Heart left ventricle (tissue), 16 donors: ENCODE results near the gene WFDC8. TPM values are rescaled to one million over a fixed set of nuclear protein-coding genes. Genes with fewer than 3 reads are reported as not detected.

Source experiments
- ATAC-seq, 4 donors: fragments of 200-7000 bp; cut with Tn5 transposase; one replicate each; pipeline ENCODE4 v1.9.1; 2020 to 2022; ENCODE audit warnings: moderate library complexity in 4 of 4, mild to moderate bottlenecking in 3 of 4, moderate number of reproducible peaks in 1 of 4
- DNase-seq, 5 donors: peaks; one replicate each; pipeline ENCODE4 v3.0.0-alpha.2; 2020
- H3K27ac ChIP-seq, 12 donors: fragments of 200-600 bp; sonication (generic) in 4 of 12; one replicate each; pipeline versions ENCODE4 v1.5.0 to v1.8.0; 2016 to 2022; ENCODE audit warnings: mild to moderate bottlenecking in 2 of 12
- H3K27me3 ChIP-seq, 9 donors: fragments of 200-600 bp; sonication (generic) in 2 of 9; one replicate each; pipeline versions ENCODE4 v1.5.1 to v1.8.0; 2016 to 2022; ENCODE audit warnings: mild to moderate bottlenecking in 3 of 9
- H3K36me3 ChIP-seq, 9 donors: fragments of 200-600 bp; sonication (generic) in 2 of 9; one replicate each; pipeline versions ENCODE4 v1.5.0 to v1.8.0; 2018 to 2022; ENCODE audit warnings: mild to moderate bottlenecking in 2 of 9
- H3K4me1 ChIP-seq, 12 donors: fragments of 200-600 bp; sonication (generic) in 4 of 12; one replicate each; pipeline versions ENCODE4 v1.5.0 to v1.8.0; 2016 to 2022; ENCODE audit warnings: mild to moderate bottlenecking in 3 of 12
- H3K4me3 ChIP-seq, 12 donors: fragments of 200-600 bp; sonication (generic) in 4 of 12; one replicate each; pipeline versions ENCODE4 v1.5.0 to v1.8.0; 2017 to 2022; ENCODE audit warnings: mild to moderate bottlenecking in 9 of 12, moderate library complexity in 4 of 12
- H3K9me3 ChIP-seq, 12 donors: fragments of 200-600 bp; sonication (generic) in 4 of 12; one replicate each; pipeline versions ENCODE4 v1.5.0 to v1.8.0; 2016 to 2022; ENCODE audit warnings: mild to moderate bottlenecking in 1 of 12
- CTCF ChIP-seq, 12 donors: fragments of 200-600 bp; sonication (generic) in 4 of 12; IDR thresholded peaks; one replicate each; pipeline versions ENCODE4 v1.5.0 to v1.8.0; 2018 to 2022; ENCODE audit warnings: antibody characterized with exemption in 12 of 12, mild to moderate bottlenecking in 5 of 12
- POLR2A ChIP-seq, 2 donors: fragments of 450-650 bp; IDR thresholded peaks; one replicate each; pipeline ENCODE4 v1.6.1; 2017; ENCODE audit warnings: antibody characterized with exemption in 2 of 2, mild to moderate bottlenecking in 2 of 2, moderate library complexity in 2 of 2
- WGBS, 4 donors: extraction: QIAGEN DNeasy Blood & Tissue Kit in 2 of 4; methylation state at CpG; one replicate each; pipeline versions ENCODE4 v1.1.5 to v1.1.7; 2013 to 2018; 5-methylcytosine and 5-hydroxymethylcytosine counted together
- intact Hi-C, 10 donors: fragments of 100-400 bp; cut with DNase I; formaldehyde crosslinking; loops; one replicate each; pipeline versions ENCODE4 v1.11.1 to v1.14.2; 2022
- polyA plus RNA-seq, 2 donors: library from polyadenylated mRNA; stranded (reverse); fragments of 200-250 nt; gene quantifications; one replicate each; pipeline ENCODE4 v1.2.3, GENCODE V29; 2013
- total RNA-seq, 9 donors: library from RNA; depleted of rRNA in 2 of 9; stranded (reverse); fragments of >200 nt in 2 of 9; fragmentation: NEBNext Ultra II Directional in 3 of 9; extraction: Animal tissue kit (Norgen Biotek cat#: 25700) in 3 of 9; gene quantifications; one replicate each; pipeline versions ENCODE4 v1.1.0 to v1.2.4, GENCODE V29; 2016 to 2023
- donor health status: ischemic (EF 13 %, LVEDD 7.1; RV severe dilation, severe dysfunction).
- donor health status: healthy with polysubstance abuse.
- donor health status: DM: no; HTN: yes; CAD: no.
- donor health status: DM: no; HTN: no; CAD: no.
- donor health status: ischemic (EF 25% LVEDD 6.9; RV normal size, moderate dysfunction).
- donor health status: ischemic (EF 25% LVEDD 5.7; RV mildly dilated, moderate dysfunction).
- donor health status: healthy.
- donor health status: DM: yes; HTN: yes; CAD: no.
- donor health status: ischemic (EF 35%, LVEDD 5.7; RV mildly dilated, moderate dysfunction).
- donor health status: nonischemic (EF 11% LVEDD 7.7; RV severe dilation, severe dysfunction).
- donor health status: DM: yes; HTN: yes; CAD: no.
- donor health status: PGD.
- donor health status: ischemic (EF 29% LVEDD 5.4; RV normal size, mild dysfunction).
- donor health status: nonischemic (EF 23%, LVEDD 6.1; RV moderate dilation, normal function).

The WFDC8 gene
- total and polyA plus RNA-seq, 11 donors: not detected

GRCh38 chr20:45523821-45524220 is 55.3 kb downstream of the WFDC8 start:
- intact Hi-C loops: no loop called here
- TF ChIP-seq CTCF (IDR thresholded peaks at IDR 0.05): no peak
- no peak for TF ChIP-seq POLR2A (IDR thresholded peaks at IDR 0.05)
- no peak overlapping the region for H3K4me3 ChIP-seq
- no peaks in the 10 kb centered on the region for H3K4me1 ChIP-seq
- ATAC-seq (no peak), DNase-seq (no peak)
- H3K27ac ChIP-seq: no peak overlapping the region
- H3K36me3 ChIP-seq: no peaks in the 10 kb centered on the region
- H3K9me3 ChIP-seq: no peaks in the 10 kb centered on the region
- peaks cover 0 to 25% (median 0%) of the 10 kb centered on the region in 9 donors for H3K27me3 ChIP-seq
- WGBS, 4 donors: 68 to 81% (median 76%) methylated on average over 1 of the region's 1 CpG

GRCh38 chr20:45518282-45518681 is 60.8 kb downstream of the WFDC8 start:
- Histone ChIP-seq H3K27me3 (peaks cover 0 to 18% (median 1%) of the 10 kb centered on the region in 9 donors), H3K27ac (no peak overlapping the region), H3K9me3 (no peaks in the 10 kb centered on the region), H3K36me3 (no peaks in the 10 kb centered on the region), H3K4me1 (no peaks in the 10 kb centered on the region), H3K4me3 (no peak overlapping the region)
- ATAC-seq: no peak
- TF ChIP-seq CTCF (IDR thresholded peaks at IDR 0.05) (no peak), POLR2A (IDR thresholded peaks at IDR 0.05) (no peak)
- no peak for DNase-seq
- 53 to 60% (median 58%) methylated on average over 2 of the region's 2 CpGs for WGBS, 4 donors
- intact Hi-C loops: no loop called here

DNA sequence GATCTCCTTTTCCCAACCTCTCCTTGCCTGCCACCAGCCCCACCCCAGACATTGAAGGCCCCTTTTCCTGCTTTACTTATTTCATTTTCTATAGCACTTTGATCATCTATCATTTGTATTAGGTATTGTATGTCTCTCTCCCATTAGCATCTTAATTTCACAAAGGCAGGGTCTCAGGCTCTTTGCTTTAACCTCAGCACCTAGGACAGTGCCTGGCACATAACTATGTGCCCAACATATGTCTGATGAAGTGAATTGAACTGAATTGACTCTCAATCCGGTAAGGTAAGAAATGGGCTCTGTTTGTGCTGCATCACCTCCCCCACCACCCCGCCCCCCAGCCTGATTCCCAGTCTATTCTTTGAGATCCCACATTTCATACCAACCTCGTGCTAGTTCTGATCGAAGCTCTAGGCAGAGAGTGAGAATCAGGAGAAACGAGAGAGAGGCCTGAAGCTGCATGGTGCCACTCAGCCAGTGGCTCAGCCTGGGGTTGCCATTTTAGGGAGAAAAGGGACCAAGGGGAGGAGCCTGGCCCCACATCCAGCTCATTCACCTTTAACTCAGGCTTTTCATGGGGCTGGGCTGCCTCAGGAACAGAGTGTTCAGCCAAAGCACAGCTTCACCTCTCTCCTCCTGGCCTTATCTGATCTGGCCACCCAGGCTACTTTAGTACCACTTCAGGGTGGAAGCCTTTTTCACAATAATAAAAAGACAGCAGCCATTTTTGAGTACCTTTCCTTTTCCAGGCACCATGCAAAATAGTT is 63.8 kb downstream of the WFDC8 start, which contains the start of gene SPINT3:
Gene SPINT3 (minus strand): TSS at position 476 of the 767 bp plus-strand sequence. CDS start 14 bp downstream, at position 462.
- no peak for DNase-seq
- no peaks in the 10 kb centered on the region for H3K36me3 ChIP-seq
- no peaks in the 10 kb centered on the region for H3K9me3 ChIP-seq
- ATAC-seq: no peak
- 44 to 65% (median 61%) methylated on average over 5 of the region's 5 CpGs for WGBS, 4 donors
- H3K4me3 ChIP-seq: no peak within 1 kb of the TSS
- H3K27me3 ChIP-seq: peaks cover 0 to 23% (median 8%) of the 10 kb centered on the region in 9 donors
- no peaks in the 10 kb centered on the region for H3K4me1 ChIP-seq
- H3K27ac ChIP-seq: no peak within 1 kb of the TSS
- intact Hi-C loops: no loop called here
- no peak for TF ChIP-seq POLR2A (IDR thresholded peaks at IDR 0.05)
- TF ChIP-seq CTCF (IDR thresholded peaks at IDR 0.05): no peak

GRCh38 chr20:45510242-45510862 is 68.7 kb downstream of the WFDC8 start:
- ATAC-seq (no peak), DNase-seq (no peak)
- no peaks in the 10 kb centered on the region for H3K9me3 ChIP-seq
- no peak overlapping the region for H3K4me3 ChIP-seq
- H3K27ac ChIP-seq: no peak overlapping the region
- intact Hi-C loops: no loop called here
- 65 to 75% (median 67%) methylated on average over 5 of the region's 5 CpGs for WGBS, 4 donors
- H3K36me3 ChIP-seq: no peaks in the 10 kb centered on the region
- peaks cover 0 to 11% (median 6%) of the 10 kb centered on the region in 9 donors for H3K27me3 ChIP-seq
- TF ChIP-seq POLR2A (IDR thresholded peaks at IDR 0.05) (no peak), CTCF (IDR thresholded peaks at IDR 0.05) (no peak)
- no peaks in the 10 kb centered on the region for H3K4me1 ChIP-seq
